SK-N-SH (cell line): ENCODE measurements around the gene PRIMPOL. TPM values are rescaled to one million over a fixed set of nuclear protein-coding genes. Genes with fewer than 3 reads are reported as not detected.

ENCODE experiments used
- CTCF ChIA-PET: fragments of 300-600, 350-600 bp; formaldehyde crosslinking; extraction: SDS; loops from one replicate; lab custom pipeline; 2021; lab: Yijun Ruan, JAX
- POLR2A ChIA-PET: fragments of 350-600 bp; sonication (Branson Sonifier 250); formaldehyde crosslinking; extraction: SDS; loops from one replicate; lab custom pipeline; 2020; ENCODE audit warnings: antibody characterized with exemption, inconsistent platforms; lab: Yijun Ruan, JAX
- DNase-seq: peaks from one replicate; pipeline ENCODE4 v3.0.0; 2012
- H2AFZ ChIP-seq: fragments of 200-600 bp; sonication (generic); 2 replicates; pipeline ENCODE4 v1.8.1; 2016; ENCODE audit warnings: antibody characterized with exemption, mild to moderate bottlenecking, low read depth
- H3F3A ChIP-seq: fragments of 200-600 bp; sonication (generic); replicated peaks from 2 replicates; pipeline ENCODE3; 2016; ENCODE audit warnings: antibody characterized with exemption, mild to moderate bottlenecking; ENCODE audit not compliant: insufficient read depth
- H3K27ac ChIP-seq, 2 experiments: fragments of 200-500 bp in 1 of 2; fragments of 200-600 bp in 1 of 2; sonication (Bioruptor generic) in 1 of 2; sonication (generic), shearing (Covaris generic) in 1 of 2; 2 replicates each; pipeline versions ENCODE4 v1.5.1 to v1.6.1; 2014 to 2016; ENCODE audit warnings: low read depth in 2 of 2, inconsistent platforms in 1 of 2, low read length in 1 of 2, mild to moderate bottlenecking in 1 of 2, mixed read lengths in 1 of 2
- H3K27me3 ChIP-seq: fragments of 200-600 bp; sonication (generic), shearing (Covaris generic); 2 replicates; pipeline ENCODE4 v1.6.1; 2016; ENCODE audit warnings: mixed run types; ENCODE audit not compliant: insufficient read depth
- H3K36me3 ChIP-seq, 2 experiments: fragments of 200-500 bp in 1 of 2; fragments of 200-600 bp in 1 of 2; sonication (Bioruptor generic) in 1 of 2; sonication (generic) in 1 of 2; replicated peaks in 1 of 2; 2 replicates each; pipeline versions ENCODE3 to v1.5.1; 2014 to 2016; ENCODE audit warnings: low read length in 1 of 2, mild to moderate bottlenecking in 1 of 2; ENCODE audit not compliant: insufficient read depth in 2 of 2, control insufficient read depth in 1 of 2
- H3K4me1 ChIP-seq, 2 experiments: fragments of 200-500 bp in 1 of 2; fragments of 200-600 bp in 1 of 2; sonication (Bioruptor generic) in 1 of 2; sonication (generic), shearing (Covaris generic) in 1 of 2; 2 replicates each; pipeline versions ENCODE4 v1.5.1 to v1.6.1; 2014 to 2016; ENCODE audit warnings: low read depth in 1 of 2, low read length in 1 of 2, mixed run types in 1 of 2; ENCODE audit not compliant: insufficient read depth in 2 of 2, control insufficient read depth in 1 of 2
- H3K4me2 ChIP-seq: fragments of 200-600 bp; sonication (generic), shearing (Covaris generic); 2 replicates; pipeline ENCODE4 v1.6.1; 2017; ENCODE audit warnings: mixed run types
- H3K4me3 ChIP-seq, 2 experiments: fragments of 200-500 bp in 1 of 2; fragments of 200-600 bp in 1 of 2; sonication (Bioruptor generic) in 1 of 2; sonication (generic), shearing (Covaris generic) in 1 of 2; 2 replicates each; pipeline versions ENCODE4 v1.5.1 to v1.8.1; 2014 to 2016; ENCODE audit warnings: low read depth in 2 of 2, inconsistent platforms in 1 of 2, low read length in 1 of 2, mild to moderate bottlenecking in 1 of 2, mixed read lengths in 1 of 2, moderate library complexity in 1 of 2
- H3K79me2 ChIP-seq: fragments of 200-600 bp; sonication (generic); 2 replicates; pipeline ENCODE4 v1.8.1; 2017; ENCODE audit warnings: mild to moderate bottlenecking; ENCODE audit not compliant: insufficient read depth
- H3K9ac ChIP-seq: fragments of 200-600 bp; sonication (generic); 2 replicates; pipeline ENCODE4 v1.6.1; 2017; ENCODE audit warnings: mixed run types
- H3K9me2 ChIP-seq: fragments of 200-600 bp; sonication (generic); 2 replicates; pipeline ENCODE4 v1.6.1; 2017; ENCODE audit warnings: mixed run types
- H3K9me3 ChIP-seq: fragments of 200-600 bp; sonication (generic); 2 replicates; pipeline ENCODE4 v1.6.1; 2017; ENCODE audit warnings: mixed run types, mild to moderate bottlenecking, moderate library complexity
- H4K20me1 ChIP-seq: fragments of 200-600 bp; sonication (generic); 2 replicates; pipeline ENCODE4 v1.6.1; 2017; ENCODE audit warnings: mild to moderate bottlenecking, mixed run types; ENCODE audit not compliant: insufficient read depth
- CTCF ChIP-seq: fragments of 200-600 bp; sonication (generic); IDR thresholded peaks from 2 replicates; pipeline ENCODE4 v1.6.1; 2017; ENCODE audit warnings: antibody characterized with exemption, mild to moderate bottlenecking, moderate library complexity
- JUND ChIP-seq: IDR thresholded peaks from 2 replicates; pipeline ENCODE4 v1.4.0; 2012
- MXI1 ChIP-seq: IDR thresholded peaks from 2 replicates; pipeline ENCODE4 v1.6.1; 2012; ENCODE audit warnings: mild to moderate bottlenecking, low read depth, low read length, improper control_type of control experiment
- NFIC ChIP-seq: IDR thresholded peaks from 2 replicates; pipeline ENCODE4 v1.4.0; 2012; ENCODE audit warnings: borderline replicate concordance
- RAD21 ChIP-seq: IDR thresholded peaks from 2 replicates; pipeline ENCODE4 v1.6.1; 2012; ENCODE audit warnings: mild to moderate bottlenecking, low read length
- RXRA ChIP-seq: IDR thresholded peaks from 2 replicates; pipeline ENCODE4 v1.4.0; 2012; ENCODE audit warnings: low read depth, mild to moderate bottlenecking, borderline replicate concordance
- TCF12 ChIP-seq: IDR thresholded peaks from 2 replicates; pipeline ENCODE4 v1.4.0; 2012
- TEAD4 ChIP-seq: IDR thresholded peaks from 2 replicates; pipeline ENCODE4 v1.4.0; 2012; ENCODE audit warnings: mild to moderate bottlenecking, borderline replicate concordance; ENCODE audit not compliant: insufficient read depth
- YY1 ChIP-seq: IDR thresholded peaks from 2 replicates; pipeline ENCODE4 v1.4.0; 2012; ENCODE audit warnings: low read depth, mild to moderate bottlenecking
- WGBS: methylation state at CpG from one replicate; pipeline ENCODE4 v1.1.6; 2017; ENCODE audit warnings: low lambda C conversion rate; 5-methylcytosine and 5-hydroxymethylcytosine counted together
- polyA plus RNA-seq, 3 experiments: library from polyadenylated mRNA; depleted of rRNA; stranded (reverse); fragments of >200 nt; gene quantifications; 2 replicates each; pipeline ENCODE4 v1.2.3, GENCODE V29; 2012
- TF ChIP-seq, protein P1 (sequence below): IDR thresholded peaks from 2 replicates; pipeline ENCODE4 v1.6.1; 2012; ENCODE audit warnings: mild to moderate bottlenecking, low read depth, low read length, moderate library complexity
- TF ChIP-seq, protein P2 (sequence below): fragments of 150-350 bp; IDR thresholded peaks from 2 replicates; pipeline ENCODE4 v1.6.1; 2016; ENCODE audit warnings: mild to moderate bottlenecking, low read depth, low read length
- TF ChIP-seq, protein P3 (sequence below): fragments of 150-350 bp; IDR thresholded peaks from 2 replicates; pipeline ENCODE4 v1.6.1; 2017; ENCODE audit warnings: antibody characterized with exemption, low read length, low read depth, borderline replicate concordance

Gene PRIMPOL
- polyA plus RNA-seq, 1 of the 3 experiments (the other 2 are of a cell fraction): 8.0 TPM

- TF ChIP-seq, protein P1, sequence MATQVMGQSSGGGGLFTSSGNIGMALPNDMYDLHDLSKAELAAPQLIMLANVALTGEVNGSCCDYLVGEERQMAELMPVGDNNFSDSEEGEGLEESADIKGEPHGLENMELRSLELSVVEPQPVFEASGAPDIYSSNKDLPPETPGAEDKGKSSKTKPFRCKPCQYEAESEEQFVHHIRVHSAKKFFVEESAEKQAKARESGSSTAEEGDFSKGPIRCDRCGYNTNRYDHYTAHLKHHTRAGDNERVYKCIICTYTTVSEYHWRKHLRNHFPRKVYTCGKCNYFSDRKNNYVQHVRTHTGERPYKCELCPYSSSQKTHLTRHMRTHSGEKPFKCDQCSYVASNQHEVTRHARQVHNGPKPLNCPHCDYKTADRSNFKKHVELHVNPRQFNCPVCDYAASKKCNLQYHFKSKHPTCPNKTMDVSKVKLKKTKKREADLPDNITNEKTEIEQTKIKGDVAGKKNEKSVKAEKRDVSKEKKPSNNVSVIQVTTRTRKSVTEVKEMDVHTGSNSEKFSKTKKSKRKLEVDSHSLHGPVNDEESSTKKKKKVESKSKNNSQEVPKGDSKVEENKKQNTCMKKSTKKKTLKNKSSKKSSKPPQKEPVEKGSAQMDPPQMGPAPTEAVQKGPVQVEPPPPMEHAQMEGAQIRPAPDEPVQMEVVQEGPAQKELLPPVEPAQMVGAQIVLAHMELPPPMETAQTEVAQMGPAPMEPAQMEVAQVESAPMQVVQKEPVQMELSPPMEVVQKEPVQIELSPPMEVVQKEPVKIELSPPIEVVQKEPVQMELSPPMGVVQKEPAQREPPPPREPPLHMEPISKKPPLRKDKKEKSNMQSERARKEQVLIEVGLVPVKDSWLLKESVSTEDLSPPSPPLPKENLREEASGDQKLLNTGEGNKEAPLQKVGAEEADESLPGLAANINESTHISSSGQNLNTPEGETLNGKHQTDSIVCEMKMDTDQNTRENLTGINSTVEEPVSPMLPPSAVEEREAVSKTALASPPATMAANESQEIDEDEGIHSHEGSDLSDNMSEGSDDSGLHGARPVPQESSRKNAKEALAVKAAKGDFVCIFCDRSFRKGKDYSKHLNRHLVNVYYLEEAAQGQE: no peak
Observed at GRCh38 chr4:184635381-184635780, 14.2 kb upstream of the PRIMPOL start (continued).

- no peaks in the 10 kb centered on the region for H3K9me3 ChIP-seq
- no peaks in the 10 kb centered on the region for H3F3A ChIP-seq
- 97% methylated on average over 4 of the region's 4 CpGs for WGBS
- H3K4me3 ChIP-seq: no peak overlapping the region
- no peaks in the 10 kb centered on the region for H3K27me3 ChIP-seq
- H2AFZ ChIP-seq: no peak overlapping the region
- TF ChIP-seq MXI1 (no peak), TEAD4 (no peak), JUND (no peak), YY1 (no peak), NFIC (no peak), RAD21 (no peak), CTCF (no peak), TCF12 (no peak), RXRA (no peak)
- TF ChIP-seq, protein P2, sequence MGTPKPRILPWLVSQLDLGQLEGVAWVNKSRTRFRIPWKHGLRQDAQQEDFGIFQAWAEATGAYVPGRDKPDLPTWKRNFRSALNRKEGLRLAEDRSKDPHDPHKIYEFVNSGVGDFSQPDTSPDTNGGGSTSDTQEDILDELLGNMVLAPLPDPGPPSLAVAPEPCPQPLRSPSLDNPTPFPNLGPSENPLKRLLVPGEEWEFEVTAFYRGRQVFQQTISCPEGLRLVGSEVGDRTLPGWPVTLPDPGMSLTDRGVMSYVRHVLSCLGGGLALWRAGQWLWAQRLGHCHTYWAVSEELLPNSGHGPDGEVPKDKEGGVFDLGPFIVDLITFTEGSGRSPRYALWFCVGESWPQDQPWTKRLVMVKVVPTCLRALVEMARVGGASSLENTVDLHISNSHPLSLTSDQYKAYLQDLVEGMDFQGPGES: no peak
- TF ChIP-seq, protein P3, sequence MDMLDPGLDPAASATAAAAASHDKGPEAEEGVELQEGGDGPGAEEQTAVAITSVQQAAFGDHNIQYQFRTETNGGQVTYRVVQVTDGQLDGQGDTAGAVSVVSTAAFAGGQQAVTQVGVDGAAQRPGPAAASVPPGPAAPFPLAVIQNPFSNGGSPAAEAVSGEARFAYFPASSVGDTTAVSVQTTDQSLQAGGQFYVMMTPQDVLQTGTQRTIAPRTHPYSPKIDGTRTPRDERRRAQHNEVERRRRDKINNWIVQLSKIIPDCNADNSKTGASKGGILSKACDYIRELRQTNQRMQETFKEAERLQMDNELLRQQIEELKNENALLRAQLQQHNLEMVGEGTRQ: no peak
- H3K9ac ChIP-seq: no peak overlapping the region
- no peaks in the 10 kb centered on the region; a peak in 1 of 4 replicates for H3K4me1 ChIP-seq
- ChIA-PET POLR2A (no interaction called here), CTCF (interaction anchor here (1.6 kb wide), 1 partner anchor 372 kb away, joined by 5 read pairs; no protein-coding TSS in a partner anchor)
- no peak overlapping the region for H3K27ac ChIP-seq
- no peak for DNase-seq
- H3K4me2 ChIP-seq: no peak overlapping the region
- peaks cover 50% of the 10 kb centered on the region for H3K79me2 ChIP-seq
- H4K20me1 ChIP-seq: peaks cover 10% of the 10 kb centered on the region; the same call in 1 of the 2 replicates
- no peaks in the 10 kb centered on the region for H3K9me2 ChIP-seq
- peaks cover 64 to 71% of the 10 kb centered on the region in 2 experiments for H3K36me3 ChIP-seq
Observed at GRCh38 chr4:184636144-184636543, 13.4 kb upstream of the PRIMPOL start.
